ENCODE results near the gene KRTAP5-3. TPM values are rescaled to one million over a fixed set of nuclear protein-coding genes. Genes with fewer than 3 reads are reported as not detected.

KRTAP5-3 gene
- total and polyA plus RNA-seq, 9 of the 15 experiments (the other 6 are each of a cell fraction or from before 2014, with no cell fraction given): not detected

- TF ChIP-seq ZNF740 (CRISPR knock-in tag; IDR thresholded peaks at IDR 0.05): peak; percentile 83
- TF ChIP-seq ZNF740 (tag; IDR thresholded peaks at IDR 0.05): 0 out of 4 replicates have a peak, but pooled peaks of 1 of the 2 experiments have one; percentile 21
- TF ChIP-seq NCOA4 (IDR thresholded peaks at IDR 0.05; ENCODE audit: partially characterized antibody): no peak
- TF ChIP-seq MTF1 (CRISPR knock-in tag; IDR thresholded peaks at IDR 0.05; ENCODE audit: borderline replicate concordance): no peak
- no peak for TF ChIP-seq CLOCK (CRISPR knock-in tag; IDR thresholded peaks at IDR 0.05; ENCODE audit: borderline replicate concordance)
- TF ChIP-seq ZNF41 (CRISPR knock-in tag; conservative IDR thresholded peaks at IDR 0.05): no peak
- no peak for TF ChIP-seq MGA (IDR thresholded peaks at IDR 0.05)
- no peak for TF ChIP-seq ADNP (tag; IDR thresholded peaks at IDR 0.05)
- TF ChIP-seq ZNF512 (tag; IDR thresholded peaks at IDR 0.05): no peak
Measured at GRCh38 chr11:1572197-1573076, 35.8 kb downstream of the KRTAP5-3 start, which contains the start of gene DUSP8 (continued).

All from K562 (cell line).